HCT116 (cell line): ENCODE results near the gene DTX3L. TPM values are rescaled to one million over a fixed set of nuclear protein-coding genes. Genes with fewer than 3 reads are reported as not detected.

Experiments
- ATAC-seq: fragments of 200-7000 bp; cut with Tn5 transposase; 2 replicates; pipeline ENCODE4 v1.9.1; 2020; ENCODE audit warnings: mild to moderate bottlenecking, moderate library complexity
- BruUV-seq: library from RNA; stranded (reverse); fragments of 400-500 nt; replicated peaks from 2 replicates; lab custom pipeline; 2021; lab: Mats Ljungman, UMichigan
- CTCF ChIA-PET: fragments of 300-600 bp; sonication (Branson Sonifier 250); formaldehyde crosslinking; loops from one replicate; lab custom pipeline; 2021; ENCODE audit warnings: antibody characterized with exemption; lab: Charles Lee
- POLR2A ChIA-PET: fragments of 300-600, 350-600 bp; sonication (Branson Sonifier 250); formaldehyde crosslinking; loops from one replicate; lab custom pipeline; 2021; ENCODE audit warnings: antibody characterized with exemption; lab: Charles Lee
- RAD21 ChIA-PET, 2 experiments: fragments of 300-600 bp; sonication (Branson Sonifier 250); formaldehyde crosslinking; loops; one replicate each; lab custom pipeline; 2023; ENCODE audit warnings: low total read pairs in 2 of 2; ENCODE audit not compliant: uncharacterized antibody in 2 of 2, unreplicated experiment in 2 of 2, low non-redundant PET in 1 of 2; lab: Charles Lee
- DNase-seq: peaks from one replicate; pipeline ENCODE4 v3.0.0-alpha.2; 2010; ENCODE audit warnings: low read depth, low spot score
- H2AFZ ChIP-seq: fragments of 200-600 bp; shearing (Covaris generic), sonication (generic); 2 replicates; pipeline ENCODE4 v1.6.1; 2017; ENCODE audit warnings: low read depth, mixed run types, mixed read lengths, antibody characterized with exemption, low read length; ENCODE audit not compliant: poor library complexity, severe bottlenecking
- H3K27ac ChIP-seq: 2 replicates; pipeline ENCODE4 v1.5.1; 2012; ENCODE audit warnings: low read depth, low read length
- H3K27me3 ChIP-seq: fragments of 200-600 bp; sonication (generic); 2 replicates; pipeline ENCODE4 v1.6.1; 2016; ENCODE audit warnings: mixed run types, low read length, mixed read lengths; ENCODE audit not compliant: insufficient read depth
- H3K36me3 ChIP-seq, 2 experiments: fragments of 200-500 bp in 1 of 2; fragments of 200-600 bp in 1 of 2; sonication (Bioruptor generic) in 1 of 2; sonication (generic) in 1 of 2; 2 replicates each; pipeline versions ENCODE4 v1.5.1 to v1.6.1; 2014 to 2016; ENCODE audit warnings: low read length in 2 of 2, inconsistent platforms in 1 of 2, mixed read lengths in 1 of 2, mixed run types in 1 of 2; ENCODE audit not compliant: insufficient read depth in 2 of 2, control insufficient read depth in 1 of 2
- H3K4me1 ChIP-seq, 2 experiments: fragments of 200-600 bp in 1 of 2; sonication (generic) in 1 of 2; 2 replicates each; pipeline versions ENCODE4 v1.5.1 to v1.6.1; 2012 to 2017; ENCODE audit warnings: low read length in 2 of 2, inconsistent platforms in 1 of 2, mild to moderate bottlenecking in 1 of 2, mixed read lengths in 1 of 2, mixed run types in 1 of 2, moderate library complexity in 1 of 2; ENCODE audit not compliant: insufficient read depth in 2 of 2, control insufficient read depth in 1 of 2
- H3K4me2 ChIP-seq: fragments of 200-600 bp; sonication (generic); 2 replicates; pipeline ENCODE4 v1.6.1; 2017; ENCODE audit warnings: mixed run types, low read length, mixed read lengths
- H3K4me3 ChIP-seq, 2 experiments: fragments of 200-600 bp in 1 of 2; sonication (generic) in 1 of 2; replicated peaks in 1 of 2; 2 replicates each; pipeline ENCODE4 v1.5.1; 2011 to 2016; ENCODE audit warnings: low read length in 2 of 2, control low read depth in 1 of 2, low read depth in 1 of 2, mild to moderate bottlenecking in 1 of 2, mixed read lengths in 1 of 2, mixed run types in 1 of 2
- H3K79me2 ChIP-seq: fragments of 200-600 bp; sonication (generic); 2 replicates; pipeline ENCODE4 v1.6.1; 2017; ENCODE audit warnings: mild to moderate bottlenecking, mixed run types, low read length, moderate library complexity, mixed read lengths; ENCODE audit not compliant: insufficient read depth
- H3K9ac ChIP-seq: fragments of 200-600 bp; sonication (generic); 2 replicates; pipeline ENCODE4 v1.6.1; 2016; ENCODE audit warnings: low read length, mixed read lengths
- H3K9me2 ChIP-seq: fragments of 200-600 bp; sonication (generic), shearing (Covaris generic); 2 replicates; pipeline ENCODE4 v1.6.1; 2017; ENCODE audit warnings: mixed run types, mild to moderate bottlenecking, moderate library complexity; ENCODE audit not compliant: insufficient read depth
- H3K9me3 ChIP-seq, 2 experiments: fragments of 200-500 bp in 1 of 2; fragments of 200-600 bp in 1 of 2; sonication (Bioruptor generic) in 1 of 2; sonication (generic) in 1 of 2; 2 replicates each; pipeline ENCODE4 v1.6.1; 2014 to 2017; ENCODE audit warnings: low read length in 2 of 2, mixed read lengths in 2 of 2, inconsistent platforms in 1 of 2, low read depth in 1 of 2, mild to moderate bottlenecking in 1 of 2, mixed run types in 1 of 2, moderate library complexity in 1 of 2; ENCODE audit not compliant: control insufficient read depth in 1 of 2, insufficient read depth in 1 of 2
- H4K20me1 ChIP-seq: fragments of 200-600 bp; sonication (generic), shearing (Covaris generic); 2 replicates; pipeline ENCODE4 v1.6.1; 2017; ENCODE audit warnings: mixed run types, mild to moderate bottlenecking, moderate library complexity; ENCODE audit not compliant: insufficient read depth
- CEBPB ChIP-seq: IDR thresholded peaks from 2 replicates; pipeline ENCODE4 v1.6.1; 2012; ENCODE audit warnings: low read depth
- EGR1 ChIP-seq: IDR thresholded peaks from 2 replicates; pipeline ENCODE4 v1.6.1; 2012; ENCODE audit warnings: low read depth
- FOSL1 ChIP-seq: IDR thresholded peaks from 2 replicates; pipeline ENCODE4 v1.6.1; 2012; ENCODE audit warnings: low read depth
- MAX ChIP-seq: IDR thresholded peaks from 2 replicates; pipeline ENCODE4 v1.6.1; 2012
- RAD21 ChIP-seq: IDR thresholded peaks from 2 replicates; pipeline ENCODE4 v1.6.1; 2012; ENCODE audit warnings: low read depth, mild to moderate bottlenecking
- SP1 ChIP-seq: IDR thresholded peaks from 2 replicates; pipeline ENCODE4 v1.6.1; 2012; ENCODE audit warnings: low read depth
- intact Hi-C: fragments of 100-400 bp; cut with micrococcal nuclease; formaldehyde crosslinking; loops from 2 replicates; pipeline ENCODE4 v1.10.0; 2022
- total RNA-seq: library from RNA; stranded (reverse); gene quantifications from one replicate; pipeline ENCODE4 v1.2.1, GENCODE V29; 2021; ENCODE audit not compliant: unreplicated experiment

DTX3L gene
- total RNA-seq, 1 experiment from 2014 or later, result 13.1 TPM

- H3K4me1 ChIP-seq, result no peaks in the 10 kb centered on the region
- intact Hi-C loops, result no loop called here
- H3K4me2 ChIP-seq, result no peak overlapping the region
- no peaks in the 10 kb centered on the region for H3K9me3 ChIP-seq
- no peak overlapping the region for H3K9ac ChIP-seq
- TF ChIP-seq FOSL1 (no peak), MAX (no peak), SP1 (no peak), RAD21 (no peak), CEBPB (no peak), EGR1 (no peak)
- H3K79me2 ChIP-seq, result no peaks in the 10 kb centered on the region
- ATAC-seq (no peak), DNase-seq (no peak)
- H2AFZ ChIP-seq, result no peak overlapping the region
- H3K4me3 ChIP-seq, result no peak overlapping the region
- no peak overlapping the region for H3K27ac ChIP-seq
- no peaks in the 10 kb centered on the region for H4K20me1 ChIP-seq
- ChIA-PET CTCF (no interaction called here), RAD21 (no interaction called here), POLR2A (no interaction called here)
- no peaks in the 10 kb centered on the region for H3K27me3 ChIP-seq
- no peaks in the 10 kb centered on the region for H3K9me2 ChIP-seq
- no TSS peak for BruUV-seq
- no peaks in the 10 kb centered on the region for H3K36me3 ChIP-seq
Measured at GRCh38 chr3:122623031-122623829, 59.1 kb downstream of the DTX3L start.

Other genes starting within 250 kb of the DTX3L start
- gene CSTA, start 239.1 kb upstream of the DTX3L start, total RNA-seq, result 11.0 TPM
- gene MIX23, start 181.1 kb upstream of the DTX3L start, total RNA-seq, result 76.2 TPM
- 74.1 TPM for gene FAM162A, start 180.2 kb upstream of the DTX3L start, total RNA-seq
- 3.4 TPM for gene WDR5B, start 148.3 kb upstream of the DTX3L start, total RNA-seq
- 73.4 TPM for gene KPNA1, start 49.4 kb upstream of the DTX3L start, total RNA-seq
- gene PARP9, start within 50 bp of the DTX3L start, total RNA-seq, result 9.5 TPM
- gene PARP15, start 13.3 kb downstream of the DTX3L start, total RNA-seq, result 0.12 TPM
- gene PARP14, start 116.5 kb downstream of the DTX3L start, total RNA-seq, result 12.2 TPM
- gene HSPBAP1, start 229.5 kb downstream of the DTX3L start, total RNA-seq, result 6.6 TPM
- gene SLC49A4, start 230.7 kb downstream of the DTX3L start, total RNA-seq, result 11.3 TPM